Measurements from ENCODE around the gene CASD1.
A peak's percentile ranks its signal among the peaks of the same experiment; 100 is the strongest.

CASD1 gene

DNA sequence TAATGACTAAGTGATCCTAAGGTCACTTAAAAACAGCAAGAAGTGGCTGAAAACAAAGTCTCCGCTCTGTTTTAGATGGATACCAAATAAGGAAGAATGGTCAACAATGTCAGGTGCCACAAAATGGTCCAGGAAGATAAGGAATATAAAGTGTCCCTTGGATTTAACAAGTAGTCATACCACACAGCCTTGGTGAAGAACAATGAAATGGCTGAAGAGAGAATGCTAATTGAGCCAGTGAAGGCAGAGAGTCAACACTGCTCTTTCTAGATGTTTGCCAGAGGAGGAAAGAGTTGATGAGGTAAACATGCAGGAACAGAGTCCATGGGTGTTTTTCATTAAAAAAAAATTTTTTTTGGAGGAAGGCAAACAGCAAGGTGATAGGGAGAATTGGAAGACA, 2.1 kb upstream of the CASD1 start:
- TF ChIP-seq GATA3 (IDR thresholded peaks at IDR 0.05; ENCODE audit: low read depth, low read length), result no peak
- TF ChIP-seq GATA2 (IDR thresholded peaks at IDR 0.05; ENCODE audit: low read depth, low read length), result no peak

DNA sequence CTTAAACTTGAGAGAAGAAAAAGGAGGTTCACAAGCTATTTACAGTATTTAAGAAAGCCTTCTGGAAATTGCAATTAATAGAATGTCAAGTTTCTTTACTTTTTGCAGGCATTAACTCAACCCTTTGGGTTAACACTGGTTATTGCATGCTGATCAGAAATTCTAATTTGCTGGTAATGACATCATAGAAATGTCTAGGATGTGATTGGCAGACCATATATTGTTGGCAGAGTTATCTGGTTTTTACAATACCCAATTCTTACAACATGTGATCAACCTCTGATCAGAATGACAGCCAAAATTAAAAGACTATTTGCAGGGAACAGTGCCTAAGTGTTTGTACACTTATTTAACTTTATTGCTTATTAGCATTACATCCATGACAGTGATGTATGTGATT, 1.6 kb upstream of the CASD1 start:
- no peak for TF ChIP-seq GATA2 (IDR thresholded peaks at IDR 0.05; ENCODE audit: low read depth, low read length)
- TF ChIP-seq GATA3 (IDR thresholded peaks at IDR 0.05; ENCODE audit: low read depth, low read length), result no peak

DNA sequence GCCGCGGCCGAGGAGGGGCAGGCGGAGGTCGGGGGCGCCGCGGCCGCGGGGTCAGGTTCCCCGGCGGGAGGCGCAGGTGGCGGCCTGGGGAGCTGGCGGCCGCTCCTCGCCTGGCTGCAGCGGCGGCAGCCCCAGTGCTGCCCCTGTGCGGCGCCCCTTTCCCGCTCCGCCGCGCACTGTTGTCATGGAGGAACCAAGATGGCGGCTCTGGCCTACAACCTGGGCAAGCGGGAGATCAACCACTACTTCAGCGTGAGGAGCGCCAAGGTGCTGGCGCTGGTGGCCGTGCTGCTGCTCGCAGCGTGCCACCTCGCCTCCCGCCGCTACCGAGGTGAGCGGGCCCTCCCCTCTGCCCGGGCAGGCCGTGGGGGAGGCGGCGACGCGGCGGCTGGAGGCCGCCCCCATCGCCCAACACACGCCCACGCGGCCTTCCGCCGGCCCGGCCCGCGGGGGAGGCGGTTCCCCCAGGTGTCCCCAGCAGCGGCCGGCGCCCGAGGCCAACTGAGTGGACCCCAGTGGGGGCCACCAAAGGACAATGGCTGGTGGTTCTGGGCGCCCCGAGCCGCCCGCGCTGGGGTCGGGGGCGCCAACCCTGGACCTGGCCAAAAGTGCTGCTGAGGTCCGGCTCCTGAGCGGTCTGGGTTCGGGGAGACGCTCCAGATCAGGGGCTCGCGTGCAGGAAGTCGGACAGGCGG, 425 bp downstream of the CASD1 start:
- TF ChIP-seq GATA2 (IDR thresholded peaks at IDR 0.05; ENCODE audit: low read depth, low read length), result no peak
- TF ChIP-seq GATA3 (IDR thresholded peaks at IDR 0.05; ENCODE audit: low read depth, low read length), result no peak

DNA sequence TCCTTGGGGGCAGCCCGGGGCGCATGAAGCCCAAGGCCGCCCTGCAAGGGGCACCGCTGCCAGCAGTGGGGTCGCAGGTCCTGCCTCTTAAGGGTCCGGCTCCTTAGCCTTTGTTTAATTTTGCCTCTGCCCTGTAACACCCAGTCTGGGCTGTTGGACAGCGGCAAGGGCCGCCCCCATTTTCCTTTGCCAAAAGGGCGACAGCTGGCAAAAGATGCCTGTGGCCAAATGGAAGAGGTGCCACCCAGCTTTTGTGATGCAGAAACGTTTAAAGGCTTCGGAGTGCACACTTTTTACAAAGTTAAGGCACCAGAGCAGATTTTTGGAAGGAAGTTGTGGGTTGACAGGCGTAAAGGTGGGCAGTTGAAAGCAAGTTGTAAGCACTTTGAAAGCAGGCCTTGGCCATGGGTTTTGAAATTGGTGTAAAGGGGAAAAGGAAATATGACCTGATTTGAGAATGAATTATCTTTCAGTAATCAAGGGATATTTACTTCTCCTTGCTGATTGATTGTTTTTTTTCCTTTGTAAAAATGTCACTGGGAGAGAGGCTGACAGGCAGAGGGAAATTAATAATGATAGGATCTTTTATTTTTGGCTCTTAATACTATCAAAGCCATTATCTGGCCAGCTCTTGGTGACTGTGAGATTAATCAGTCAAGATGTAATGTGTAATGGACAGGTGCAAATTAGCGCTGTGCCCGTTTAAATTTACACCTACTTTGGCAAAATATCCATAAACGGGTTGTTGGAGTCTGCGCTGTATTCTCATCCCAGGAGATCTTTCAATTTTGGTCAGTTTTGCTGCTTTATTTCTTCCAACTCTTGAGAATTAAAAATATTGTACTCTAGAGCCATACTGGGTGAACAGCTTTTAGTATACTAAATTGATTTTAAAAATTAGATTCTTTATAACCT, 1.2 kb downstream of the CASD1 start:
- no peak; the same call in 1 of the 2 replicates for TF ChIP-seq GATA2 (IDR thresholded peaks at IDR 0.05; ENCODE audit: low read depth, low read length)
- peak; percentile 52; the same call in 1 of the 2 replicates for TF ChIP-seq GATA3 (IDR thresholded peaks at IDR 0.05; ENCODE audit: low read depth, low read length)

DNA sequence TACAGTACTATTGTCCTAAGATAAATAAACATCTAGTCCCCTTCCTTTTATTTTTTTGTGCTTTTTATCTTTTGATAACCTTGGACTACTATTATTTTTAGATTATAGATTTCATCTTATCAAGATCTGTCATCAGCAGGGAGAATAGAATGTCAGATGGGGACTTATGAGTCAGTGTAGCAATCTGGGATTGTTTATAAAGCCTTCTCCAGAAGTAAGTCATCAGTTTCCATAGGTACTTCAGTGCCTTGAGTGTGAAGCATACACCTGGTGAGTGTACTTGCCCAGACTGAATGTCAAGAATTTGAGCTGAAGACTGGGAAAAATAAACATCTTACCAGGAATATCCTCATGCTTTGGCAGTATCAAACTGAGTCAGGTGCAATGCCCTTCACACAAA, 2.1 kb downstream of the CASD1 start:
- TF ChIP-seq GATA2 (IDR thresholded peaks at IDR 0.05; ENCODE audit: low read depth, low read length) (no peak), GATA3 (IDR thresholded peaks at IDR 0.05; ENCODE audit: low read depth, low read length) (peak; percentile 52)

DNA sequence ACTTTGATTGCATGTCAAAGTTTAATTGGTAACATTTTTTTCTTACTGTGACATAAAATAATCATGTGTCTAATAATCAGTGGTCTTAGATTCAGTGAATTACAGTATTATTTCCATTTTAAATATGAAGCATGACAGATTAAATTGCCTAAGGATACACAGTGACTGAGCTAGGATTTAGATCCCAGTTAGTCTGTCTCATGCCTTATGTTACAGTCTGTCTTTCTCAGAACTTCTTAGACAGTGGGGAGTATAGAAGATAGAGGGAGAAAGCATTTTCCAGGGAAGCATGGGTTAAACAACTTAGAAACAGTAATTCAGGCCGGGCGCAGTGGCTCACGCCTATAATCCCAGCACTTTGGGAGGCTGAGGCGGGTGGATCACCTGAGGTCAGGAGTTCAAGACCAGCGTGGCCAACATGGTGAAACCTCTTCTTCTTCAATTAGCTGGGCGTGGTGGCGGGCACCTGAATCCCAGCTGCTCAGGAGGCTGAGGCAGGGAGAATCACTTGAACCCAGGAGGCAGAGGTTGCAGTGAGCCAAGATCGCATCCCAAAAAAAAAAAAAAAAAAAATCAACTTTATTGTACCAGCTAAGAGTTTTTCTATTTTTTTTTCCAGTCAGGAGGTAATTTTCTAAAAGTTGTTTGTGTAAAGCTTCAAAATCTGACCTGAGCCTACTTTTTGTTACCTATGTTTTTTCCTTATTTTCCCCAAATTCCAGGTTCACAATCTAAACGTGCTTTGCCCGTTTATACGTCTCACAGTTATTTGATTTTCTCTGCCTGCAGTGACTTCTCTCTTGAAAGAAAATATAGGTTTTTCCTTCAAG, 3.3 kb downstream of the CASD1 start:
- TF ChIP-seq GATA3 (IDR thresholded peaks at IDR 0.05; ENCODE audit: low read depth, low read length) (no peak), GATA2 (IDR thresholded peaks at IDR 0.05; ENCODE audit: low read depth, low read length) (no peak)

DNA sequence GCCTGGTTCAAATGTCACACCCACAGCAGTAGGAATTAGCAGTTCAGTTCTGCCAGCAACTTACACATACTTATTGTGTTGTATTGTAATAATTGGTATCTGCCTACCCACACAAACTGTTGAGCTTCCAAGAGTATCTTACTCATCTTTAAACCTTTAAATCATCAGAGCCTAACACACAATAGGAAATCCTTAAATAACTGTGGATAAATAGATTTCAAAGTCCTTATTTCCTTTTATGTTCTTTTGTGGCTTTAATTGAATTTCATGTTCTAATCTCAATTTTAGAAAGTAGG, 3.9 kb downstream of the CASD1 start:
- no peak for TF ChIP-seq GATA3 (IDR thresholded peaks at IDR 0.05; ENCODE audit: low read depth, low read length)
- TF ChIP-seq GATA2 (IDR thresholded peaks at IDR 0.05; ENCODE audit: low read depth, low read length), result no peak

DNA sequence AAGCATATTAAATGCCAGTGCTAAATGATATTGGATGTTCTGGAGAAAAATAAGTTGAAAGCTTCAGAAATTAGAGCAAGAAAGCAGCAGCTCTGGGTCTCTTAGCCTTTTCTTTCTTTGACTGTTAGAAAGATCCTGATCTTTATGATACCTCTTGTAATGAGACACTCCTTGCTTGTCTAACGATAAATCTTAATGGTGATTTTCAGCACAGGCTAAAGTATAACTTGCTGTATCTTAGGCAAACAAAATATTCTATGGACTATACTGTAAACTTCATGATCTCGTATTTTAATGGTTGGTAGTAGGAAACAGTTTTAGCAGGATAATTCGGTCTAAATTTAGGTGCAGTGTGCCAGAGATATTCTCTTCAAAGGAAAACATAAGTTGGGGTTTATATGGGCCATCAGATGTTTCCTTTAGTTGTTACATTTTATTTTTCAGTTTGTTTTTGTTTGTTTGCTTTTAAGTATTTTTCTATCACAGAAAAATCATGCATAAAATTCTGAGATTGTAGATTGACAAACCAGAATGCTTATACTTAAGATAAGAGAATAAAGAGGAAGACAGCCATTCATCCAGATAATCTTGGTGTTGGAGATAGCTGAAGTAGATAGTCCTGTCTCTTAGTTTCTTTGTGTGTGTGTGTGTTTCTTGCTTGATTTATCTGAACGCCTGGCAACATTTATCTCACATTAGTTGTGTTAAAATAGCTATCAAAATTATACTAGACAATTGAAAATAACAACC, 4.7 kb downstream of the CASD1 start:
- no peak for TF ChIP-seq GATA2 (IDR thresholded peaks at IDR 0.05; ENCODE audit: low read depth, low read length)
- TF ChIP-seq GATA3 (IDR thresholded peaks at IDR 0.05; ENCODE audit: low read depth, low read length), result peak; percentile 54

DNA sequence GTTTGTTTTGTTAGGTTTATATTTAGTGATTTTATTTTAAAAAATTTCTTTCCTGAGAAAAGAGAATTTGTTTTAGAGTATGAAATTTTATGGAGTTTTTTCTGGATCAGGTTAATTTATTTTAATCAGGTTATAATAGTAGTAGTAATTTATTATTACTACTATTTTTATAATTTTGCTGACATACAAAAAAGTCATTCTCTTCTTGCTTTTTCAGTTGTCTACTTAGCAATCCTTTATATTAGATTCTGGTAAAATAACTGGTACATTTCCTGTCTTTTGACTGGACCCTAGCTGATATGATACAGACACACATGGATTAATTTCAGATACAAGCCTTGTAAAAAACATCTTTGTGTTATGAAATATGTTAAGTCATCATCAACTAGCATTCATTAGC, 5.3 kb downstream of the CASD1 start:
- TF ChIP-seq GATA2 (IDR thresholded peaks at IDR 0.05; ENCODE audit: low read depth, low read length), result no peak
- no peak for TF ChIP-seq GATA3 (IDR thresholded peaks at IDR 0.05; ENCODE audit: low read depth, low read length)

DNA sequence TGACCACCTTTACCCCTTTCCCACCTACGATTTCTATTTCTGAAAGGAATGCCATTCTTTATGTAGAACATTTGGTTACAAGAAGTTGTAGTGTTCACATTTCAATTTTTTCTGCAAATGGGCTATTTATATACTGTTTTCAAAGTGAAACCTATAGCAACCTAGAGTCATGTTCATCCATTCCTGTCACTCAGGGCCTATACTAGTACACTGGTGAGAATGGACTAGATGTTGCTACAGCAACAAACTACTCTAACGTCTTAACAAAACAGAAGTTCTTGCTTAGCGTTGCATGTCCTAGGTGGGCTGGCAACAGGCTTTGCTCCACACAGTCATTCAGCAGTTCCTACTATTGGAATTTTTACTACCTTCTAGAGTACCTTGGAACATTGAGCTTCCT, 16.3 kb downstream of the CASD1 start:
- no peak for TF ChIP-seq GATA3 (IDR thresholded peaks at IDR 0.05; ENCODE audit: low read depth, low read length)
- no peak for TF ChIP-seq GATA2 (IDR thresholded peaks at IDR 0.05; ENCODE audit: low read depth, low read length)

DNA sequence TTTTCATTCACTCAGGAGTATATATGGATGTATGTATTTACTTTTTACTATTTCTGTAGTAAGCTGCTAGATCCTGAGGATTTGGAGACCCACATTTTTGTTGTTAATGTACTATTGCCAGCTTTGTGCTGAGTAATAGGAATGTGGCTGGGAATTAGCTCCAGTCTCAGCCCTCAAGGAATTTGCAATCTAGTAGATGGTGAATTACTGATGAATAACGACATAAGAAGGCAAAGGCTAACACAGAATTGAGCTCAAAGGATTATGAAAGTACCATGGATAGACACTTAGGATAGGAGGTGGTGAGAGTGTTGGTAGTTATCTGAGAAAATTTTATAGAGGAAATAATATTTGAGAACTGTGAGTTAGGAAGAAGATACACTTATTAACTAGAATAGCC, 19.9 kb downstream of the CASD1 start:
- TF ChIP-seq GATA3 (IDR thresholded peaks at IDR 0.05; ENCODE audit: low read depth, low read length), result no peak
- TF ChIP-seq GATA2 (IDR thresholded peaks at IDR 0.05; ENCODE audit: low read depth, low read length), result no peak

DNA sequence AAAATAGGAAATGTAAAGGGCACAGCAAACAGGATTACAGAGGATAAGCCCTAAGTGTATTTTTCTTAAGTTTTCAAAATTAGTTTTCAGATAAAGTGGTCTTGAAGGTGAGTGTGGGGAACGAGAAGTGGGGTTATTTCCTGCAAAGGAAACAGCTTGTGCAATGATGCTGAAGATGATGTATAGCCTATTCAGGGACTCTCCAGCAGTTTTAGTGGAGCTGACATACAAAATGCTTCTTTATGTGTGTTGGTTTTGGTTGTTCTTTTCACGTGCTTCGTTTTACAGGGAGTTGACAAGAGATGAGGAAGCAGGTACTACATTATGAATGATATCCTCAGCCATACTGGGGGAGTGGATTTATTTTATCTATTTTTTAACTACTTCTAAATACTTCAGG, 20.5 kb downstream of the CASD1 start:
- no peak for TF ChIP-seq GATA2 (IDR thresholded peaks at IDR 0.05; ENCODE audit: low read depth, low read length)
- no peak for TF ChIP-seq GATA3 (IDR thresholded peaks at IDR 0.05; ENCODE audit: low read depth, low read length)

DNA sequence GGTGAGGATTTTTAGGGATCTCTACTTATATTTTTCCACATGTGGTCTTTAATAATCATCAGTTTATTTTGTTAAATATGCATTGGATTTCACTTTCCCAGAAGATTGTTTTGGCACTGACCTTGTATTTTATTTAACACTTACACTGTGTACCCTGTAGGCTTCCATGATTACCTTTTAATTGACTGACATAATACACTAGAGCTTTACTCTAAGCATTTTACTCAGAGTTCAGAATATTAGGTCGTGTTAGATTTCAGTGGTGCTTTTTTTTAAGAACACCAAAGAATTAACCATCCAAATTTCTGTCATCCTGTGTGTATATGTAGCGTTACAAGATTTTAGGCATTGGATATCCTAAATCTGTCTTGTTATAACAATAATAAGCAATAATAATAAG, 23.1 kb downstream of the CASD1 start:
- TF ChIP-seq GATA2 (IDR thresholded peaks at IDR 0.05; ENCODE audit: low read depth, low read length) (no peak), GATA3 (IDR thresholded peaks at IDR 0.05; ENCODE audit: low read depth, low read length) (no peak)

DNA sequence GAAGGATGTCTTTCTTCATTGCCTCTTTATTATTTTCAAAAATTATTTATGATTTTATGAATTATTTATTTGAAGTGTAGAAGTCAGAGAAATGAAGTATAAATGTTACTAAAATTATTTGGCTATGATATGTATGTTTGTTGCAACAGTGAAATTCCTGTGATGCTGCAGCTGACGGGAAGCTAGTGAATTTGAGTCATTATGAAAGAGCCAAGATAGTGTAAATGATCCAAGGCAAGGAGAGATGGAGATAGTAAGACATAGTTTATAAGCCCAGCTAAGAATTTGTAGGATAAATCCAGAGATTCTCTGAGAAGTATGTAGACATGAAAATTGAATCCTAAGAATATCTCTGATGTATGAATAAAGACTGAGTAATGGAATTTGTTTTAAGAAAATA, 30.8 kb downstream of the CASD1 start:
- no peak for TF ChIP-seq GATA3 (IDR thresholded peaks at IDR 0.05; ENCODE audit: low read depth, low read length)

All from SH-SY5Y (cell line).